ENCODE results near the gene ARHGAP24. TPM values are rescaled to one million over a fixed set of nuclear protein-coding genes. Genes with fewer than 3 reads are reported as not detected.

ARHGAP24 gene
- total and polyA plus RNA-seq, 10 of the 15 experiments (the other 5 are each of a cell fraction or from before 2014, with no cell fraction given), result 0.10 to 4.2 (median 0.52) TPM

GRCh38 chr4:85555206-85555605 is 80.3 kb downstream of the ARHGAP24 start:
- no peaks in the 10 kb centered on the region for H3K27me3 ChIP-seq (replicated peaks in 1 of 2; ENCODE audit: control insufficient read depth in 2 of 2, insufficient read depth in 2 of 2, low read length in 1 of 2)
- intact Hi-C loops (cut with micrococcal nuclease; ENCODE audit: unreplicated experiment), result loop anchor here (5.0 kb wide), 1 partner anchor 192 kb away; no protein-coding TSS in a partner anchor
- H3K79me2 ChIP-seq (ENCODE audit: control insufficient read depth, insufficient read depth, low read length), result no peaks in the 10 kb centered on the region
- H3K9me3 ChIP-seq (replicated peaks; ENCODE audit: control insufficient read depth, insufficient read depth, low read length), result peaks cover 9% of the 10 kb centered on the region; the same call in 2 of the 3 replicates
- POLR2A ChIA-PET, result no interaction called here
- no TSS peak for BruUV-seq (replicated peaks)
- SMC1A ChIA-PET (ENCODE audit: uncharacterized antibody, unreplicated experiment), result interaction anchor here (1.3 to 1.4 kb wide), 2 partner anchors 24 to 192 kb away, joined by 3 to 4 read pairs; no protein-coding TSS in a partner anchor
- DNase-seq (ENCODE audit: low read depth, low spot score), result peak; percentile 58
- CTCF ChIA-PET, result interaction anchor here (1.4 kb wide), 1 partner anchor 192 kb away, joined by 3 read pairs; no protein-coding TSS in a partner anchor
- H2AFZ ChIP-seq (ENCODE audit: control insufficient read depth, low read depth, low read length), result peak overlapping the region; percentile 9; the same call in 1 of the 2 replicates
- WGBS (ENCODE audit: insufficient coverage, insufficient replicate concordance, low lambda C conversion rate, missing lambda C conversion rate), result 68% methylated on average over 1 of the region's 1 CpG
- RAD21 ChIA-PET (ENCODE audit: unreplicated experiment), result no interaction called here
- ATAC-seq, result peak; percentile 26
- H3K4me3 ChIP-seq, result no peak overlapping the region
- H3K4me2 ChIP-seq (ENCODE audit: control insufficient read depth, insufficient read depth), result no peak overlapping the region
- FAIRE-seq, result peak; percentile 81
- no peak overlapping the region for H3K9ac ChIP-seq (ENCODE audit: control insufficient read depth, insufficient read depth, low read length)
- H3K27ac ChIP-seq (ENCODE audit: control insufficient read depth, insufficient read depth), result no peak overlapping the region
- no peaks in the 10 kb centered on the region for H3K36me3 ChIP-seq (ENCODE audit: control insufficient read depth in 2 of 2, insufficient read depth in 2 of 2, low read length in 1 of 2)
- in situ Hi-C loops (cut with MboI), result no loop called here
- H4K20me1 ChIP-seq (ENCODE audit: control insufficient read depth, insufficient read depth), result no peaks in the 10 kb centered on the region
- H3K4me1 ChIP-seq (ENCODE audit: control insufficient read depth, insufficient read depth, low read length), result peaks cover 27% of the 10 kb centered on the region
- TF ChIP-seq BMI1 (IDR thresholded peaks at IDR 0.05; ENCODE audit: borderline replicate concordance) (no peak), CHD2 (IDR thresholded peaks at IDR 0.05; ENCODE audit: borderline replicate concordance, low read depth, low read length) (no peak), TAF1 (IDR thresholded peaks at IDR 0.05; ENCODE audit: borderline replicate concordance, low read depth, low read length) (no peak), TCF12 (IDR thresholded peaks at IDR 0.05; ENCODE audit: low read depth, low read length) (no peak), RUNX3 (IDR thresholded peaks at IDR 0.05; ENCODE audit: low read length) (peak; percentile 64), RAD51 (IDR thresholded peaks at IDR 0.05) (no peak), IKZF1 (conservative IDR thresholded peaks at IDR 0.05) (peak; percentile 29; the same call in 1 of the 2 replicates), KDM1A (IDR thresholded peaks at IDR 0.05; ENCODE audit: borderline replicate concordance) (no peak), CHD4 (IDR thresholded peaks at IDR 0.05) (no peak), IKZF2 (IDR thresholded peaks at IDR 0.05) (peak in 1 of 2 experiments; percentile 14; a peak in 1 of 4 replicates), MXI1 (IDR thresholded peaks at IDR 0.05; ENCODE audit: low read depth, low read length) (no peak), E2F4 (IDR thresholded peaks at IDR 0.05; ENCODE audit: low read depth, low read length) (no peak), E4F1 (IDR thresholded peaks at IDR 0.05; ENCODE audit: borderline replicate concordance, partially characterized antibody) (no peak), RCOR1 (conservative IDR thresholded peaks at IDR 0.05; ENCODE audit: low read depth, low read length) (no peak), MEF2A (IDR thresholded peaks at IDR 0.05; ENCODE audit: insufficient read depth, low read depth, low read length) (0 out of 2 replicates have a peak, but pooled peaks have one; percentile 13)
- TF ChIP-seq, protein P1, sequence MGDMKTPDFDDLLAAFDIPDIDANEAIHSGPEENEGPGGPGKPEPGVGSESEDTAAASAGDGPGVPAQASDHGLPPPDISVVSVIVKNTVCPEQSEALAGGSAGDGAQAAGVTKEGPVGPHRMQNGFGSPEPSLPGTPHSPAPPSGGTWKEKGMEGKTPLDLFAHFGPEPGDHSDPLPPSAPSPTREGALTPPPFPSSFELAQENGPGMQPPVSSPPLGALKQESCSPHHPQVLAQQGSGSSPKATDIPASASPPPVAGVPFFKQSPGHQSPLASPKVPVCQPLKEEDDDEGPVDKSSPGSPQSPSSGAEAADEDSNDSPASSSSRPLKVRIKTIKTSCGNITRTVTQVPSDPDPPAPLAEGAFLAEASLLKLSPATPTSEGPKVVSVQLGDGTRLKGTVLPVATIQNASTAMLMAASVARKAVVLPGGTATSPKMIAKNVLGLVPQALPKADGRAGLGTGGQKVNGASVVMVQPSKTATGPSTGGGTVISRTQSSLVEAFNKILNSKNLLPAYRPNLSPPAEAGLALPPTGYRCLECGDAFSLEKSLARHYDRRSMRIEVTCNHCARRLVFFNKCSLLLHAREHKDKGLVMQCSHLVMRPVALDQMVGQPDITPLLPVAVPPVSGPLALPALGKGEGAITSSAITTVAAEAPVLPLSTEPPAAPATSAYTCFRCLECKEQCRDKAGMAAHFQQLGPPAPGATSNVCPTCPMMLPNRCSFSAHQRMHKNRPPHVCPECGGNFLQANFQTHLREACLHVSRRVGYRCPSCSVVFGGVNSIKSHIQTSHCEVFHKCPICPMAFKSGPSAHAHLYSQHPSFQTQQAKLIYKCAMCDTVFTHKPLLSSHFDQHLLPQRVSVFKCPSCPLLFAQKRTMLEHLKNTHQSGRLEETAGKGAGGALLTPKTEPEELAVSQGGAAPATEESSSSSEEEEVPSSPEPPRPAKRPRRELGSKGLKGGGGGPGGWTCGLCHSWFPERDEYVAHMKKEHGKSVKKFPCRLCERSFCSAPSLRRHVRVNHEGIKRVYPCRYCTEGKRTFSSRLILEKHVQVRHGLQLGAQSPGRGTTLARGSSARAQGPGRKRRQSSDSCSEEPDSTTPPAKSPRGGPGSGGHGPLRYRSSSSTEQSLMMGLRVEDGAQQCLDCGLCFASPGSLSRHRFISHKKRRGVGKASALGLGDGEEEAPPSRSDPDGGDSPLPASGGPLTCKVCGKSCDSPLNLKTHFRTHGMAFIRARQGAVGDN (IDR thresholded peaks at IDR 0.05), result no peak
- TF ChIP-seq, protein P2, sequence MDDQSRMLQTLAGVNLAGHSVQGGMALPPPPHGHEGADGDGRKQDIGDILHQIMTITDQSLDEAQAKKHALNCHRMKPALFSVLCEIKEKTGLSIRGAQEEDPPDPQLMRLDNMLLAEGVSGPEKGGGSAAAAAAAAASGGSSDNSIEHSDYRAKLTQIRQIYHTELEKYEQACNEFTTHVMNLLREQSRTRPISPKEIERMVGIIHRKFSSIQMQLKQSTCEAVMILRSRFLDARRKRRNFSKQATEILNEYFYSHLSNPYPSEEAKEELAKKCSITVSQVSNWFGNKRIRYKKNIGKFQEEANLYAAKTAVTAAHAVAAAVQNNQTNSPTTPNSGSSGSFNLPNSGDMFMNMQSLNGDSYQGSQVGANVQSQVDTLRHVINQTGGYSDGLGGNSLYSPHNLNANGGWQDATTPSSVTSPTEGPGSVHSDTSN (IDR thresholded peaks at IDR 0.05; ENCODE audit: insufficient replicate concordance, low read depth, low read length), result no peak
